ENCODE measurements around the gene COPB1.

The COPB1 gene

GRCh38 chr11:14506532-14506931 is 6.9 kb upstream of the COPB1 start:
- Histone ChIP-seq H3K36me3 (peaks cover 64% of the 10 kb centered on the region), H3K27ac (no peak overlapping the region), H3K27me3 (ENCODE audit: insufficient read depth, low read depth, severe bottlenecking) (no peaks in the 10 kb centered on the region), H3K4me3 (ENCODE audit: low read depth, low read length) (no peak overlapping the region), H3K9me3 (ENCODE audit: severe bottlenecking) (no peaks in the 10 kb centered on the region)
- no peak for TF ChIP-seq CTCF (IDR thresholded peaks at IDR 0.05; ENCODE audit: low read depth, low read length)
- DNase-seq: no peak

GRCh38 chr11:14503023-14503422 is 3.4 kb upstream of the COPB1 start:
- Histone ChIP-seq H3K9me3 (ENCODE audit: severe bottlenecking) (no peaks in the 10 kb centered on the region), H3K27me3 (ENCODE audit: insufficient read depth, low read depth, severe bottlenecking) (no peaks in the 10 kb centered on the region), H3K36me3 (peaks cover 44% of the 10 kb centered on the region), H3K4me3 (ENCODE audit: low read depth, low read length) (no peak overlapping the region), H3K27ac (no peak overlapping the region)
- TF ChIP-seq CTCF (IDR thresholded peaks at IDR 0.05; ENCODE audit: low read depth, low read length): no peak
- DNase-seq: no peak

- no peaks in the 10 kb centered on the region for H3K27me3 ChIP-seq (ENCODE audit: insufficient read depth, low read depth, severe bottlenecking)
- H3K27ac ChIP-seq: no peak overlapping the region
- H3K4me3 ChIP-seq (ENCODE audit: low read depth, low read length): no peak overlapping the region
- no peak for DNase-seq
- peaks cover 45% of the 10 kb centered on the region for H3K36me3 ChIP-seq
- no peak for TF ChIP-seq CTCF (IDR thresholded peaks at IDR 0.05; ENCODE audit: low read depth, low read length)
- H3K9me3 ChIP-seq (ENCODE audit: severe bottlenecking): no peaks in the 10 kb centered on the region
These were observed 2.4 kb upstream of the COPB1 start for GRCh38 chr11:14502039-14502438.

GRCh38 chr11:14500181-14500651 is 605 bp upstream of the COPB1 start:
- peaks cover 45% of the 10 kb centered on the region for H3K36me3 ChIP-seq
- peak overlapping the region; percentile 73 for H3K27ac ChIP-seq
- no peak for DNase-seq
- no peak for TF ChIP-seq CTCF (IDR thresholded peaks at IDR 0.05; ENCODE audit: low read depth, low read length)
- H3K4me3 ChIP-seq (ENCODE audit: low read depth, low read length): peak overlapping the region; percentile 65
- no peaks in the 10 kb centered on the region for H3K27me3 ChIP-seq (ENCODE audit: insufficient read depth, low read depth, severe bottlenecking)
- no peaks in the 10 kb centered on the region for H3K9me3 ChIP-seq (ENCODE audit: severe bottlenecking)

GRCh38 chr11:14499178-14499559 is 442 bp downstream of the COPB1 start:
- Histone ChIP-seq H3K9me3 (ENCODE audit: severe bottlenecking) (no peaks in the 10 kb centered on the region), H3K36me3 (peaks cover 40% of the 10 kb centered on the region), H3K27ac (peak overlapping the region; percentile 73), H3K27me3 (ENCODE audit: insufficient read depth, low read depth, severe bottlenecking) (no peaks in the 10 kb centered on the region), H3K4me3 (ENCODE audit: low read depth, low read length) (peak overlapping the region; percentile 65)
- TF ChIP-seq CTCF (IDR thresholded peaks at IDR 0.05; ENCODE audit: low read depth, low read length): no peak
- peak; percentile 19 for DNase-seq

GRCh38 chr11:14480716-14481115 is 18.9 kb downstream of the COPB1 start:
- no peak overlapping the region for H3K27ac ChIP-seq
- peaks cover 83% of the 10 kb centered on the region for H3K36me3 ChIP-seq
- no peak for DNase-seq
- no peak overlapping the region for H3K4me3 ChIP-seq (ENCODE audit: low read depth, low read length)
- TF ChIP-seq CTCF (IDR thresholded peaks at IDR 0.05; ENCODE audit: low read depth, low read length): no peak
- no peaks in the 10 kb centered on the region for H3K9me3 ChIP-seq (ENCODE audit: severe bottlenecking)
- H3K27me3 ChIP-seq (ENCODE audit: insufficient read depth, low read depth, severe bottlenecking): no peaks in the 10 kb centered on the region

All from WERI-Rb-1 (cell line).